ENCODE data around the gene PIGR. TPM values are rescaled to one million over a fixed set of nuclear protein-coding genes. Genes with fewer than 3 reads are reported as not detected.

The PIGR gene
- total RNA-seq, 2 experiments from 2014 or later = 0.03 TPM; not detected in 1

GRCh38 chr1:206985162-206985749, 39.0 kb upstream of the PIGR start:
- no peaks in the 10 kb centered on the region for H3K79me2 ChIP-seq (ENCODE audit: insufficient read depth, low read depth, low read length)
- H3K27ac ChIP-seq (ENCODE audit: low read depth, low read length, poor library complexity, severe bottlenecking) = no peak overlapping the region
- H4K20me1 ChIP-seq (ENCODE audit: insufficient read depth, low read length) = no peaks in the 10 kb centered on the region
- no peak for DNase-seq (ENCODE audit: low spot score)
- CTCF ChIA-PET (ENCODE audit: unreplicated experiment) = no interaction called here
- intact Hi-C loops (cut with micrococcal nuclease; ENCODE audit: unreplicated experiment) = no loop called here
- POLR2A ChIA-PET = interaction anchor here (1.1 kb wide), 1 partner anchor 13 kb away, joined by 3 read pairs; no protein-coding TSS in a partner anchor
- H3K4me1 ChIP-seq (ENCODE audit: insufficient read depth, low read length, poor library complexity, severe bottlenecking) = no peaks in the 10 kb centered on the region
- TF ChIP-seq CTCF (conservative IDR thresholded peaks at IDR 0.05; ENCODE audit: low read length) (no peak), EZH2phosphoT487 (IDR thresholded peaks at IDR 0.05; ENCODE audit: borderline replicate concordance, low read depth, low read length) (no peak)
- no peak overlapping the region for H3K4me3 ChIP-seq (ENCODE audit: low read depth, low read length, poor library complexity, severe bottlenecking)
- BruUV-seq (replicated peaks) = no TSS peak
- H3K36me3 ChIP-seq (ENCODE audit: insufficient read depth, low read length) = no peaks in the 10 kb centered on the region
- no peaks in the 10 kb centered on the region for H3K9me2 ChIP-seq (ENCODE audit: insufficient read depth, low read length)
- no peak overlapping the region for H2AFZ ChIP-seq (ENCODE audit: low read length)
- no peak overlapping the region for H3K4me2 ChIP-seq (ENCODE audit: low read length)
- H3K9me3 ChIP-seq (ENCODE audit: low read length) = no peaks in the 10 kb centered on the region

GRCh38 chr1:206982216-206982615, 36.0 kb upstream of the PIGR start:
- Histone ChIP-seq H4K20me1 (ENCODE audit: insufficient read depth, low read length) (no peaks in the 10 kb centered on the region), H2AFZ (ENCODE audit: low read length) (no peak overlapping the region), H3K4me2 (ENCODE audit: low read length) (no peak overlapping the region), H3K27ac (ENCODE audit: low read depth, low read length, poor library complexity, severe bottlenecking) (no peak overlapping the region), H3K9me2 (ENCODE audit: insufficient read depth, low read length) (no peaks in the 10 kb centered on the region), H3K4me3 (ENCODE audit: low read depth, low read length, poor library complexity, severe bottlenecking) (no peak overlapping the region), H3K36me3 (ENCODE audit: insufficient read depth, low read length) (no peaks in the 10 kb centered on the region), H3K79me2 (ENCODE audit: insufficient read depth, low read depth, low read length) (no peaks in the 10 kb centered on the region), H3K9me3 (ENCODE audit: low read length) (no peaks in the 10 kb centered on the region), H3K4me1 (ENCODE audit: insufficient read depth, low read length, poor library complexity, severe bottlenecking) (no peaks in the 10 kb centered on the region)
- ChIA-PET POLR2A (interaction anchor here (0.9 to 1.6 kb wide), 3 partner anchors 40 to 352 kb away, joined by 3 to 4 read pairs (median 3); no protein-coding TSS in a partner anchor), CTCF (ENCODE audit: unreplicated experiment) (interaction anchor here (1.3 to 1.7 kb wide), 4 partner anchors 9 to 318 kb away, joined by 3 to 4 read pairs (median 4); no protein-coding TSS in a partner anchor)
- intact Hi-C loops (cut with micrococcal nuclease; ENCODE audit: unreplicated experiment) = loop anchor here (1.0 to 5.0 kb wide), 7 partner anchors 55 to 374 kb away; partner anchors contain the start of gene IL20
- peak; percentile 83 for TF ChIP-seq CTCF (conservative IDR thresholded peaks at IDR 0.05; ENCODE audit: low read length)
- TF ChIP-seq EZH2phosphoT487 (IDR thresholded peaks at IDR 0.05; ENCODE audit: borderline replicate concordance, low read depth, low read length) = no peak
- peak; percentile 62 for DNase-seq (ENCODE audit: low spot score)
- BruUV-seq (replicated peaks) = no TSS peak

GRCh38 chr1:206979379-206980043, 33.2 kb upstream of the PIGR start:
- Histone ChIP-seq H3K9me3 (ENCODE audit: low read length) (no peaks in the 10 kb centered on the region), H3K4me2 (ENCODE audit: low read length) (no peak overlapping the region), H3K36me3 (ENCODE audit: insufficient read depth, low read length) (no peaks in the 10 kb centered on the region), H3K79me2 (ENCODE audit: insufficient read depth, low read depth, low read length) (no peaks in the 10 kb centered on the region), H3K4me1 (ENCODE audit: insufficient read depth, low read length, poor library complexity, severe bottlenecking) (no peaks in the 10 kb centered on the region), H3K9me2 (ENCODE audit: insufficient read depth, low read length) (no peaks in the 10 kb centered on the region), H2AFZ (ENCODE audit: low read length) (no peak overlapping the region), H4K20me1 (ENCODE audit: insufficient read depth, low read length) (no peaks in the 10 kb centered on the region), H3K27ac (ENCODE audit: low read depth, low read length, poor library complexity, severe bottlenecking) (no peak overlapping the region), H3K4me3 (ENCODE audit: low read depth, low read length, poor library complexity, severe bottlenecking) (no peak overlapping the region)
- CTCF ChIA-PET (ENCODE audit: unreplicated experiment) = interaction anchor here (1.1 kb wide), 1 partner anchor 348 kb away, joined by 3 read pairs; no protein-coding TSS in a partner anchor
- no TSS peak for BruUV-seq (replicated peaks)
- intact Hi-C loops (cut with micrococcal nuclease; ENCODE audit: unreplicated experiment) = loop anchor here (5.0 kb wide), 3 partner anchors 52 to 247 kb away; partner anchors contain the start of gene IL20
- peak; percentile 13 for DNase-seq (ENCODE audit: low spot score)
- POLR2A ChIA-PET = no interaction called here
- TF ChIP-seq EZH2phosphoT487 (IDR thresholded peaks at IDR 0.05; ENCODE audit: borderline replicate concordance, low read depth, low read length) = no peak
- TF ChIP-seq CTCF (conservative IDR thresholded peaks at IDR 0.05; ENCODE audit: low read length) = peak; percentile 74
